ENCODE data around the gene TSSC4. TPM values are rescaled to one million over a fixed set of nuclear protein-coding genes. Genes with fewer than 3 reads are reported as not detected.
A peak's percentile ranks its signal among the peaks of the same experiment; 100 is the strongest.

Gene TSSC4
- total RNA-seq, 1 donor from 2014 or later = 59.7 TPM

GRCh38 chr11:2390725-2391151, 9.8 kb upstream of the TSSC4 start:
- Mint-ChIP-seq H3K4me3 (peak overlapping the region; percentile 32), H3K4me1 (peaks cover 88% of the 10 kb centered on the region), H3K27ac (peak overlapping the region; percentile 67), H3K27me3 (no peaks in the 10 kb centered on the region), H3K9me3 (no peaks in the 10 kb centered on the region), H3K36me3 (ENCODE audit: low read depth) (peaks cover 12% of the 10 kb centered on the region)
- intact Hi-C loops (cut with micrococcal nuclease) = loop anchor here (5.0 kb wide), 1 partner anchor 248 kb away; no protein-coding TSS in a partner anchor
- TF ChIP-seq, protein P1, sequence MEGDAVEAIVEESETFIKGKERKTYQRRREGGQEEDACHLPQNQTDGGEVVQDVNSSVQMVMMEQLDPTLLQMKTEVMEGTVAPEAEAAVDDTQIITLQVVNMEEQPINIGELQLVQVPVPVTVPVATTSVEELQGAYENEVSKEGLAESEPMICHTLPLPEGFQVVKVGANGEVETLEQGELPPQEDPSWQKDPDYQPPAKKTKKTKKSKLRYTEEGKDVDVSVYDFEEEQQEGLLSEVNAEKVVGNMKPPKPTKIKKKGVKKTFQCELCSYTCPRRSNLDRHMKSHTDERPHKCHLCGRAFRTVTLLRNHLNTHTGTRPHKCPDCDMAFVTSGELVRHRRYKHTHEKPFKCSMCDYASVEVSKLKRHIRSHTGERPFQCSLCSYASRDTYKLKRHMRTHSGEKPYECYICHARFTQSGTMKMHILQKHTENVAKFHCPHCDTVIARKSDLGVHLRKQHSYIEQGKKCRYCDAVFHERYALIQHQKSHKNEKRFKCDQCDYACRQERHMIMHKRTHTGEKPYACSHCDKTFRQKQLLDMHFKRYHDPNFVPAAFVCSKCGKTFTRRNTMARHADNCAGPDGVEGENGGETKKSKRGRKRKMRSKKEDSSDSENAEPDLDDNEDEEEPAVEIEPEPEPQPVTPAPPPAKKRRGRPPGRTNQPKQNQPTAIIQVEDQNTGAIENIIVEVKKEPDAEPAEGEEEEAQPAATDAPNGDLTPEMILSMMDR (IDR thresholded peaks at IDR 0.05) = no peak
- DNase-seq (no peak), ATAC-seq (ENCODE audit: low read depth) (peak; percentile 13)
- ChIA-PET POLR2A (interaction anchor here (0.6 to 2.2 kb wide), 4 partner anchors 10 to 519 kb away, joined by 3 to 16 read pairs (median 7); partner anchors contain the start of genes CD81 and TSSC4), CTCF (interaction anchor here (1.6 kb wide), 1 partner anchor 30 kb away, joined by 3 read pairs; no protein-coding TSS in a partner anchor)

- peaks cover 17% of the 10 kb centered on the region for H3K36me3 Mint-ChIP-seq (ENCODE audit: low read depth)
- ChIA-PET POLR2A (interaction anchor here (0.6 to 2.2 kb wide), 4 partner anchors 9 to 14 kb away, joined by 3 to 16 read pairs (median 6); partner anchors contain the start of genes CD81 and TSSC4), CTCF (interaction anchor here (1.6 kb wide), 1 partner anchor 29 kb away, joined by 3 read pairs; no protein-coding TSS in a partner anchor)
- H3K27ac Mint-ChIP-seq = no peak overlapping the region
- no peak for ATAC-seq (ENCODE audit: low read depth)
- H3K9me3 Mint-ChIP-seq = no peaks in the 10 kb centered on the region
- DNase-seq = no peak
- H3K4me1 Mint-ChIP-seq = peaks cover 84% of the 10 kb centered on the region
- TF ChIP-seq, protein P1 (IDR thresholded peaks at IDR 0.05) = no peak
- H3K27me3 Mint-ChIP-seq = no peaks in the 10 kb centered on the region
- no peak overlapping the region for H3K4me3 Mint-ChIP-seq
- intact Hi-C loops (cut with micrococcal nuclease) = loop anchor here (5.0 kb wide), 1 partner anchor 249 kb away; no protein-coding TSS in a partner anchor
Measured at GRCh38 chr11:2391181-2391975, 9.2 kb upstream of the TSSC4 start.

GRCh38 chr11:2392241-2392959, 8.2 kb upstream of the TSSC4 start:
- ChIA-PET CTCF (no interaction called here), POLR2A (interaction anchor here (0.6 to 1.0 kb wide), 3 partner anchors 10 to 16 kb away, joined by 3 read pairs; partner anchors contain the start of gene CD81)
- DNase-seq (no peak), ATAC-seq (ENCODE audit: low read depth) (no peak)
- no peaks in the 10 kb centered on the region for H3K9me3 Mint-ChIP-seq
- H3K36me3 Mint-ChIP-seq (ENCODE audit: low read depth) = peaks cover 25% of the 10 kb centered on the region
- peaks cover 76% of the 10 kb centered on the region for H3K4me1 Mint-ChIP-seq
- no peaks in the 10 kb centered on the region for H3K27me3 Mint-ChIP-seq
- no peak overlapping the region for H3K27ac Mint-ChIP-seq
- H3K4me3 Mint-ChIP-seq = no peak overlapping the region
- intact Hi-C loops (cut with micrococcal nuclease) = loop anchor here (5.0 kb wide), 1 partner anchor 250 kb away; no protein-coding TSS in a partner anchor
- TF ChIP-seq, protein P1 (IDR thresholded peaks at IDR 0.05) = no peak

GRCh38 chr11:2393111-2393868, 7.3 kb upstream of the TSSC4 start:
- TF ChIP-seq, protein P1 (IDR thresholded peaks at IDR 0.05) = no peak
- H3K27ac Mint-ChIP-seq = peak overlapping the region; percentile 50
- no peak overlapping the region for H3K4me3 Mint-ChIP-seq
- peak; percentile 47 for ATAC-seq (ENCODE audit: low read depth)
- intact Hi-C loops (cut with micrococcal nuclease) = loop anchor here (5.0 kb wide), 1 partner anchor 251 kb away; no protein-coding TSS in a partner anchor
- ChIA-PET POLR2A (interaction anchor here (0.7 kb wide), 1 partner anchor 15 kb away, joined by 3 read pairs; no protein-coding TSS in a partner anchor), CTCF (no interaction called here)
- H3K27me3 Mint-ChIP-seq = no peaks in the 10 kb centered on the region
- no peaks in the 10 kb centered on the region for H3K9me3 Mint-ChIP-seq
- peaks cover 30% of the 10 kb centered on the region for H3K36me3 Mint-ChIP-seq (ENCODE audit: low read depth)
- peaks cover 70% of the 10 kb centered on the region for H3K4me1 Mint-ChIP-seq
- no peak for DNase-seq

Data from activated B cell treated with CpG ODN at 0.5 μM for 24 hours (primary cell).